GM23338 (cell line): ENCODE data around the gene MROH2A. TPM values are rescaled to one million over a fixed set of nuclear protein-coding genes. Genes with fewer than 3 reads are reported as not detected.

Experiments used
- ATAC-seq: fragments of 200-7000 bp; cut with Tn5 transposase; 3 replicates; pipeline ENCODE4 v1.9.1; 2020
- DNase-seq: peaks from one replicate; pipeline ENCODE4 v3.0.0-alpha.2; 2015; ENCODE audit warnings: low spot score
- H2AFZ ChIP-seq: fragments of 200-600 bp; sonication (generic); 2 replicates; pipeline ENCODE4 v1.8.0; 2016; ENCODE audit warnings: antibody characterized with exemption, mild to moderate bottlenecking, moderate library complexity
- H3F3A ChIP-seq: fragments of 200-600 bp; sonication (generic); replicated peaks from 2 replicates; pipeline ENCODE4 v1.8.0; 2017; ENCODE audit warnings: antibody characterized with exemption, mixed run types, low read depth
- H3K27ac ChIP-seq: fragments of 200-600 bp; sonication (generic); 2 replicates; pipeline ENCODE4 v1.6.1; 2016; ENCODE audit warnings: low read depth
- H3K27me3 ChIP-seq: fragments of 200-600 bp; sonication (generic); 2 replicates; pipeline ENCODE4 v1.8.0; 2016; ENCODE audit warnings: mild to moderate bottlenecking, mixed run types, moderate library complexity; ENCODE audit not compliant: insufficient read depth
- H3K36me3 ChIP-seq: fragments of 200-600 bp; sonication (generic); 2 replicates; pipeline ENCODE4 v1.8.0; 2016; ENCODE audit warnings: mild to moderate bottlenecking; ENCODE audit not compliant: insufficient read depth
- H3K4me1 ChIP-seq: fragments of 200-600 bp; sonication (generic); 2 replicates; pipeline ENCODE4 v1.8.0; 2016; ENCODE audit warnings: mild to moderate bottlenecking, moderate library complexity; ENCODE audit not compliant: insufficient read depth
- H3K4me2 ChIP-seq: fragments of 200-600 bp; sonication (generic); 2 replicates; pipeline ENCODE4 v1.7.1; 2017; ENCODE audit warnings: mixed run types
- H3K4me3 ChIP-seq: fragments of 200-600 bp; sonication (generic); 2 replicates; pipeline ENCODE4 v1.6.1; 2016; ENCODE audit warnings: mixed run types
- H3K79me2 ChIP-seq: fragments of 200-600 bp; sonication (generic); replicated peaks from 2 replicates; pipeline ENCODE4 v1.8.0; 2017; ENCODE audit warnings: mild to moderate bottlenecking; ENCODE audit not compliant: insufficient read depth
- H3K9me2 ChIP-seq: fragments of 200-600 bp; sonication (generic); 2 replicates; pipeline ENCODE4 v1.8.0; 2017; ENCODE audit not compliant: insufficient read depth
- H4K20me1 ChIP-seq: fragments of 200-600 bp; sonication (generic); replicated peaks from 2 replicates; pipeline ENCODE4 v1.8.0; 2017; ENCODE audit warnings: mild to moderate bottlenecking; ENCODE audit not compliant: insufficient read depth
- H3K27ac Mint-ChIP-seq: 2 replicates; pipeline ENCODE4 v1.8.0; 2020; ENCODE audit warnings: inconsistent platforms, mild to moderate bottlenecking, moderate library complexity, mixed read lengths
- H3K27me3 Mint-ChIP-seq: 3 replicates; pipeline ENCODE4 v1.8.0; 2022; ENCODE audit warnings: low read depth, mild to moderate bottlenecking, moderate library complexity, mixed read lengths, inconsistent platforms; ENCODE audit not compliant: insufficient read depth, poor library complexity
- H3K36me3 Mint-ChIP-seq: 3 replicates; pipeline ENCODE4 v1.8.0; 2021; ENCODE audit warnings: low read depth, mild to moderate bottlenecking, inconsistent platforms, moderate library complexity, mixed read lengths
- H3K4me1 Mint-ChIP-seq: 3 replicates; pipeline ENCODE4 v1.8.0; 2020; ENCODE audit warnings: mild to moderate bottlenecking, inconsistent platforms, mixed read lengths
- H3K4me3 Mint-ChIP-seq: 3 replicates; pipeline ENCODE4 v1.8.0; 2021; ENCODE audit warnings: moderate library complexity, mild to moderate bottlenecking, inconsistent platforms, mixed read lengths
- H3K9me3 Mint-ChIP-seq: 3 replicates; pipeline ENCODE4 v1.8.0; 2020; ENCODE audit warnings: moderate library complexity, mild to moderate bottlenecking, inconsistent platforms, mixed read lengths
- CREB1 ChIP-seq: fragments of 250-450 bp; sonication (Bioruptor Pico); IDR thresholded peaks from 2 replicates; pipeline ENCODE4 v1.5.0; 2020; ENCODE audit warnings: low read depth, mild to moderate bottlenecking, moderate library complexity
- EZH2 ChIP-seq: fragments of 200-600 bp; sonication (generic); IDR thresholded peaks from one replicate; pipeline ENCODE4 v1.8.0; 2017; ENCODE audit warnings: antibody characterized with exemption, mild to moderate bottlenecking, low read depth; ENCODE audit not compliant: unreplicated experiment
- EZH2phosphoT487 ChIP-seq: fragments of 200-600 bp; sonication (generic); IDR thresholded peaks from one replicate; pipeline ENCODE4 v1.8.1; 2018; ENCODE audit warnings: antibody characterized with exemption; ENCODE audit not compliant: unreplicated experiment
- JUNB ChIP-seq: IDR thresholded peaks from one replicate; pipeline ENCODE4 v1.6.1; 2016; ENCODE audit warnings: antibody characterized with exemption; ENCODE audit not compliant: unreplicated experiment
- NANOG ChIP-seq: IDR thresholded peaks from 2 replicates; pipeline ENCODE4 v1.6.1; 2016; ENCODE audit warnings: antibody characterized with exemption, borderline replicate concordance
- POLR2AphosphoS5 ChIP-seq: IDR thresholded peaks from 2 replicates; pipeline ENCODE4 v1.6.1; 2016; ENCODE audit warnings: antibody characterized with exemption, low read depth
- ZNF114 ChIP-seq: fragments of 250-450 bp; sonication (Bioruptor Pico); IDR thresholded peaks from 2 replicates; pipeline ENCODE4 v1.5.0; 2020; ENCODE audit warnings: mild to moderate bottlenecking, moderate library complexity
- polyA plus RNA-seq: library from polyadenylated mRNA; unstranded; fragments of >200 nt; fragmentation: Nextera tagmentation; extraction: Ambion mirVana; gene quantifications from 2 replicates; pipeline ENCODE4 v1.2.1, GENCODE V29; 2016
- total RNA-seq: library from RNA; depleted of rRNA; stranded (reverse); fragments of >200 nt; shearing (Covaris generic); gene quantifications from 2 replicates; pipeline ENCODE4 v1.2.3, GENCODE V29; 2014
- TF ChIP-seq, protein P1 (sequence below): fragments of 250-450 bp; sonication (Bioruptor Pico); IDR thresholded peaks from 2 replicates; pipeline ENCODE4 v1.5.0; 2020; ENCODE audit warnings: mild to moderate bottlenecking, moderate library complexity
- TF ChIP-seq, protein P2 (sequence below): IDR thresholded peaks from one replicate; pipeline ENCODE4 v1.6.1; 2018; ENCODE audit warnings: antibody characterized with exemption; ENCODE audit not compliant: unreplicated experiment
- TF ChIP-seq, protein P3 (sequence below): IDR thresholded peaks from 2 replicates; pipeline ENCODE4 v1.6.1; 2016; ENCODE audit warnings: antibody characterized with exemption
- TF ChIP-seq, protein P4 (sequence below), 2 experiments: fragments of 200-600 bp in 1 of 2; sonication (generic) in 1 of 2; conservative IDR thresholded peaks; 2 replicates each; pipeline versions ENCODE4 v1.5.1 to v1.6.1; 2016 to 2017; ENCODE audit warnings: antibody characterized with exemption in 2 of 2, low read depth in 2 of 2, mild to moderate bottlenecking in 2 of 2, moderate library complexity in 1 of 2

The MROH2A gene
- total and polyA plus RNA-seq, 2 experiments from 2014 or later, result not detected

DNA sequence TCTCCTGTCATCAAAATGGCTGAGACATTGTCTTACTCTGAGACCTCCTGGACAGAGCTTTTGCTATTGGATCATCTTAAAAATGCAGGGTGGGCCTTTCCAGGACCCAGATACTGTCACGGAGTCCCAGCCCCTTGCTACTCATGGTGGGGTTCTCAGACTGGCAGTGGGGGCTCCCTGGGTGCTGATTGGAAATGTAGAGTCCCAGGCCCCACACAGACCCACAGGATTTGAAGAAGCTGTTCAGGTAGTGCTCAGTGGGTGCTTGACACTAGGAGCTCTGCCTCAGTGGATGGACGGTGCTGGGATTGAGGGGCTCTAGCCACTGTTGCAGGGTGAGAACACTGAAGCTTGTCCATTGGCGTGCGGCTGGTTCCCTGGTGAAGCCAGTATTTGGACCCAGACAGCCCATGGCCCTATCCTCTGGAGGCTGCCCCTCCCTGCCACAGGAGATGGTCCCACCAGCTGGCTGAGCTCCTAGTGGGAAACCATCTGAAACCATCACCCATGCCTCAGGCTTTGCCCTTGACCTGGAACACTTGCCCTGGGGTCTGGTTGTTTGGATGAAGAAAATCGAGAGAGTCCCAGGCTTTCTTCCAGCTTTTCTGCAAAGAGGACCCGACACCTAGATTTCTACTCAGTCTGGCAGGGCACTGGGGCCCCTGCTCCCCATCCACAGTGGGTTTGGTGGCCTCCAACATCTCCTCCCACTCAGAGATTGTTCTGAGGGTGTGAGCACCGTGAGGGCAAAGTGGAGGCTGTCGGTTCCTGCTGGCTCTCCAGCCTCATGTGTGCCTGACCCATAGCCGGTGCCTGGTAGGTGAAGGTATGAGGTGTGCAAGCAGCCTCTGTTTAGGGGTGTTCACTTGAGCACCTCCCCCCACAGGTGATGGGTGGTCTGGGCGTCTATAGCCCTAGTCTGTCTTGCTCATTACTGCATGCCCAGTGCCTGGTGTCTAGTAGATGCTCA lies 30.1 kb downstream of the MROH2A start (continued):
- TF ChIP-seq, protein P1, sequence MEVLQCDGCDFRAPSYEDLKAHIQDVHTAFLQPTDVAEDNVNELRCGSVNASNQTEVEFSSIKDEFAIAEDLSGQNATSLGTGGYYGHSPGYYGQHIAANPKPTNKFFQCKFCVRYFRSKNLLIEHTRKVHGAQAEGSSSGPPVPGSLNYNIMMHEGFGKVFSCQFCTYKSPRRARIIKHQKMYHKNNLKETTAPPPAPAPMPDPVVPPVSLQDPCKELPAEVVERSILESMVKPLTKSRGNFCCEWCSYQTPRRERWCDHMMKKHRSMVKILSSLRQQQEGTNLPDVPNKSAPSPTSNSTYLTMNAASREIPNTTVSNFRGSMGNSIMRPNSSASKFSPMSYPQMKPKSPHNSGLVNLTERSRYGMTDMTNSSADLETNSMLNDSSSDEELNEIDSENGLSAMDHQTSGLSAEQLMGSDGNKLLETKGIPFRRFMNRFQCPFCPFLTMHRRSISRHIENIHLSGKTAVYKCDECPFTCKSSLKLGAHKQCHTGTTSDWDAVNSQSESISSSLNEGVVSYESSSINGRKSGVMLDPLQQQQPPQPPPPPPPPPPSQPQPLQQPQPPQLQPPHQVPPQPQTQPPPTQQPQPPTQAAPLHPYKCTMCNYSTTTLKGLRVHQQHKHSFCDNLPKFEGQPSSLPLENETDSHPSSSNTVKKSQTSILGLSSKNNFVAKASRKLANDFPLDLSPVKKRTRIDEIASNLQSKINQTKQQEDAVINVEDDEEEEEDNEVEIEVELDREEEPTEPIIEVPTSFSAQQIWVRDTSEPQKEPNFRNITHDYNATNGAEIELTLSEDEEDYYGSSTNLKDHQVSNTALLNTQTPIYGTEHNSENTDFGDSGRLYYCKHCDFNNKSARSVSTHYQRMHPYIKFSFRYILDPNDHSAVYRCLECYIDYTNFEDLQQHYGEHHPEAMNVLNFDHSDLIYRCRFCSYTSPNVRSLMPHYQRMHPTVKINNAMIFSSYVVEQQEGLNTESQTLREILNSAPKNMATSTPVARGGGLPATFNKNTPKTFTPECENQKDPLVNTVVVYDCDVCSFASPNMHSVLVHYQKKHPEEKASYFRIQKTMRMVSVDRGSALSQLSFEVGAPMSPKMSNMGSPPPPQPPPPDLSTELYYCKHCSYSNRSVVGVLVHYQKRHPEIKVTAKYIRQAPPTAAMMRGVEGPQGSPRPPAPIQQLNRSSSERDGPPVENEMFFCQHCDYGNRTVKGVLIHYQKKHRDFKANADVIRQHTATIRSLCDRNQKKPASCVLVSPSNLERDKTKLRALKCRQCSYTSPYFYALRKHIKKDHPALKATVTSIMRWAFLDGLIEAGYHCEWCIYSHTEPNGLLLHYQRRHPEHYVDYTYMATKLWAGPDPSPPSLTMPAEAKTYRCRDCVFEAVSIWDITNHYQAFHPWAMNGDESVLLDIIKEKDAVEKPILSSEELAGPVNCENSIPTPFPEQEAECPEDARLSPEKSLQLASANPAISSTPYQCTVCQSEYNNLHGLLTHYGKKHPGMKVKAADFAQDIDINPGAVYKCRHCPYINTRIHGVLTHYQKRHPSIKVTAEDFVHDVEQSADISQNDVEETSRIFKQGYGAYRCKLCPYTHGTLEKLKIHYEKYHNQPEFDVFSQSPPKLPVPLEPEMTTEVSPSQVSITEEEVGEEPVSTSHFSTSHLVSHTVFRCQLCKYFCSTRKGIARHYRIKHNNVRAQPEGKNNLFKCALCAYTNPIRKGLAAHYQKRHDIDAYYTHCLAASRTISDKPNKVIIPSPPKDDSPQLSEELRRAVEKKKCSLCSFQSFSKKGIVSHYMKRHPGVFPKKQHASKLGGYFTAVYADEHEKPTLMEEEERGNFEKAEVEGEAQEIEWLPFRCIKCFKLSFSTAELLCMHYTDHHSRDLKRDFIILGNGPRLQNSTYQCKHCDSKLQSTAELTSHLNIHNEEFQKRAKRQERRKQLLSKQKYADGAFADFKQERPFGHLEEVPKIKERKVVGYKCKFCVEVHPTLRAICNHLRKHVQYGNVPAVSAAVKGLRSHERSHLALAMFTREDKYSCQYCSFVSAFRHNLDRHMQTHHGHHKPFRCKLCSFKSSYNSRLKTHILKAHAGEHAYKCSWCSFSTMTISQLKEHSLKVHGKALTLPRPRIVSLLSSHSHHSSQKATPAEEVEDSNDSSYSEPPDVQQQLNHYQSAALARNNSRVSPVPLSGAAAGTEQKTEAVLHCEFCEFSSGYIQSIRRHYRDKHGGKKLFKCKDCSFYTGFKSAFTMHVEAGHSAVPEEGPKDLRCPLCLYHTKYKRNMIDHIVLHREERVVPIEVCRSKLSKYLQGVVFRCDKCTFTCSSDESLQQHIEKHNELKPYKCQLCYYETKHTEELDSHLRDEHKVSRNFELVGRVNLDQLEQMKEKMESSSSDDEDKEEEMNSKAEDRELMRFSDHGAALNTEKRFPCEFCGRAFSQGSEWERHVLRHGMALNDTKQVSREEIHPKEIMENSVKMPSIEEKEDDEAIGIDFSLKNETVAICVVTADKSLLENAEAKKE, result no peak
- TF ChIP-seq EZH2 (no peak), POLR2AphosphoS5 (no peak), CREB1 (no peak), ZNF114 (no peak)

DNA sequence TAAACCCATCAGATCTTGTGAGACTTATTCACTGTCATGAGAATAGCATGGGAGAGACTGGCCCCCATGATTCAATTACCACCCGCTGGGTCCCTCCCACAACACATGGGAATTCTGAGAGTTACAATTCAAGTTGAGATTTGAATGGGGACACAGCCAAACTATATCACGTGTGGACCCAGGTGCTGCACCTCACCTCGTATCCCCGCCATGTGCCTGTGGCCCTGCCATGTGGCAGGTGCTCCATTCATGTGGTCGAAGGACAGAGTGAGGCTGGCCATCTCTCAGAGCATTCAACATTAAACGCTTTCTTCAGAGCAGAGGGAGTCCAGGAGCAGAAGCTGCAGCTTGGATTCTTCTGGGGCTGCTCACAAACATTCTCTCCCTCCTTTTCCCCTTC lies 32.3 kb downstream of the MROH2A start:
- no peaks in the 10 kb centered on the region for H3K4me1 Mint-ChIP-seq
- no peaks in the 10 kb centered on the region for H3F3A ChIP-seq
- DNase-seq, result no peak
- TF ChIP-seq, protein P2, sequence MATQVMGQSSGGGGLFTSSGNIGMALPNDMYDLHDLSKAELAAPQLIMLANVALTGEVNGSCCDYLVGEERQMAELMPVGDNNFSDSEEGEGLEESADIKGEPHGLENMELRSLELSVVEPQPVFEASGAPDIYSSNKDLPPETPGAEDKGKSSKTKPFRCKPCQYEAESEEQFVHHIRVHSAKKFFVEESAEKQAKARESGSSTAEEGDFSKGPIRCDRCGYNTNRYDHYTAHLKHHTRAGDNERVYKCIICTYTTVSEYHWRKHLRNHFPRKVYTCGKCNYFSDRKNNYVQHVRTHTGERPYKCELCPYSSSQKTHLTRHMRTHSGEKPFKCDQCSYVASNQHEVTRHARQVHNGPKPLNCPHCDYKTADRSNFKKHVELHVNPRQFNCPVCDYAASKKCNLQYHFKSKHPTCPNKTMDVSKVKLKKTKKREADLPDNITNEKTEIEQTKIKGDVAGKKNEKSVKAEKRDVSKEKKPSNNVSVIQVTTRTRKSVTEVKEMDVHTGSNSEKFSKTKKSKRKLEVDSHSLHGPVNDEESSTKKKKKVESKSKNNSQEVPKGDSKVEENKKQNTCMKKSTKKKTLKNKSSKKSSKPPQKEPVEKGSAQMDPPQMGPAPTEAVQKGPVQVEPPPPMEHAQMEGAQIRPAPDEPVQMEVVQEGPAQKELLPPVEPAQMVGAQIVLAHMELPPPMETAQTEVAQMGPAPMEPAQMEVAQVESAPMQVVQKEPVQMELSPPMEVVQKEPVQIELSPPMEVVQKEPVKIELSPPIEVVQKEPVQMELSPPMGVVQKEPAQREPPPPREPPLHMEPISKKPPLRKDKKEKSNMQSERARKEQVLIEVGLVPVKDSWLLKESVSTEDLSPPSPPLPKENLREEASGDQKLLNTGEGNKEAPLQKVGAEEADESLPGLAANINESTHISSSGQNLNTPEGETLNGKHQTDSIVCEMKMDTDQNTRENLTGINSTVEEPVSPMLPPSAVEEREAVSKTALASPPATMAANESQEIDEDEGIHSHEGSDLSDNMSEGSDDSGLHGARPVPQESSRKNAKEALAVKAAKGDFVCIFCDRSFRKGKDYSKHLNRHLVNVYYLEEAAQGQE, result no peak
- TF ChIP-seq EZH2 (no peak), POLR2AphosphoS5 (no peak), EZH2phosphoT487 (no peak), NANOG (no peak), JUNB (no peak), CREB1 (no peak)
- TF ChIP-seq, protein P3, sequence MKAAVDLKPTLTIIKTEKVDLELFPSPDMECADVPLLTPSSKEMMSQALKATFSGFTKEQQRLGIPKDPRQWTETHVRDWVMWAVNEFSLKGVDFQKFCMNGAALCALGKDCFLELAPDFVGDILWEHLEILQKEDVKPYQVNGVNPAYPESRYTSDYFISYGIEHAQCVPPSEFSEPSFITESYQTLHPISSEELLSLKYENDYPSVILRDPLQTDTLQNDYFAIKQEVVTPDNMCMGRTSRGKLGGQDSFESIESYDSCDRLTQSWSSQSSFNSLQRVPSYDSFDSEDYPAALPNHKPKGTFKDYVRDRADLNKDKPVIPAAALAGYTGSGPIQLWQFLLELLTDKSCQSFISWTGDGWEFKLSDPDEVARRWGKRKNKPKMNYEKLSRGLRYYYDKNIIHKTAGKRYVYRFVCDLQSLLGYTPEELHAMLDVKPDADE, result no peak
- TF ChIP-seq, protein P4, sequence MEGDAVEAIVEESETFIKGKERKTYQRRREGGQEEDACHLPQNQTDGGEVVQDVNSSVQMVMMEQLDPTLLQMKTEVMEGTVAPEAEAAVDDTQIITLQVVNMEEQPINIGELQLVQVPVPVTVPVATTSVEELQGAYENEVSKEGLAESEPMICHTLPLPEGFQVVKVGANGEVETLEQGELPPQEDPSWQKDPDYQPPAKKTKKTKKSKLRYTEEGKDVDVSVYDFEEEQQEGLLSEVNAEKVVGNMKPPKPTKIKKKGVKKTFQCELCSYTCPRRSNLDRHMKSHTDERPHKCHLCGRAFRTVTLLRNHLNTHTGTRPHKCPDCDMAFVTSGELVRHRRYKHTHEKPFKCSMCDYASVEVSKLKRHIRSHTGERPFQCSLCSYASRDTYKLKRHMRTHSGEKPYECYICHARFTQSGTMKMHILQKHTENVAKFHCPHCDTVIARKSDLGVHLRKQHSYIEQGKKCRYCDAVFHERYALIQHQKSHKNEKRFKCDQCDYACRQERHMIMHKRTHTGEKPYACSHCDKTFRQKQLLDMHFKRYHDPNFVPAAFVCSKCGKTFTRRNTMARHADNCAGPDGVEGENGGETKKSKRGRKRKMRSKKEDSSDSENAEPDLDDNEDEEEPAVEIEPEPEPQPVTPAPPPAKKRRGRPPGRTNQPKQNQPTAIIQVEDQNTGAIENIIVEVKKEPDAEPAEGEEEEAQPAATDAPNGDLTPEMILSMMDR (conservative IDR thresholded peaks at IDR 0.05; ENCODE audit: low read depth in 2 of 2), result no peak

More for the DNA sequence above, 32.3 kb downstream of the MROH2A start:
- Mint-ChIP-seq H3K9me3 (peaks cover 5% of the 10 kb centered on the region; the same call in 2 of the 3 replicates), H3K4me3 (no peak overlapping the region), H3K27ac (no peak overlapping the region), H3K36me3 (no peaks in the 10 kb centered on the region), H3K27me3 (peaks cover 2% of the 10 kb centered on the region)
- no peak for ATAC-seq
- Histone ChIP-seq H3K4me3 (no peak overlapping the region), H3K4me1 (no peaks in the 10 kb centered on the region), H3K36me3 (no peaks in the 10 kb centered on the region), H3K9me2 (peaks cover 6% of the 10 kb centered on the region), H2AFZ (no peak overlapping the region), H3K79me2 (no peaks in the 10 kb centered on the region), H3K27me3 (no peaks in the 10 kb centered on the region), H3K4me2 (no peak overlapping the region), H3K27ac (no peak overlapping the region), H4K20me1 (no peaks in the 10 kb centered on the region)
